GM20431 (cell line): ENCODE measurements around the gene TGM1.

Experiments used
- in situ Hi-C: fragments of 300-500 bp; cut with MseI, MboI; formaldehyde crosslinking; loops from one replicate; pipeline ENCODE4 v1.15.0; 2020; ENCODE audit warnings: low sequenced_read_pairs; ENCODE audit not compliant: unreplicated experiment

TGM1 gene

GRCh38 chr14:24262821-24263733 lies at the start of gene TGM1:
TSS of gene TGM1 (minus strand) at chr14:24263177. CDS start at chr14:24262352, 825 bp downstream.
- in situ Hi-C loops, result no loop called here

- in situ Hi-C loops, result no loop called here
Observed at GRCh38 chr14:24311837-24312615, 49.0 kb upstream of the TGM1 start.

GRCh38 chr14:24310646-24311604 lies 47.9 kb upstream of the TGM1 start, which contains the start of gene LTB4R:
TSS of gene LTB4R (plus strand) at chr14:24311502. CDS start at chr14:24315652, 4,150 bp downstream.
- in situ Hi-C loops, result no loop called here

- in situ Hi-C loops, result no loop called here
Observed at GRCh38 chr14:24310265-24310645, 47.3 kb upstream of the TGM1 start.

- in situ Hi-C loops, result no loop called here
Observed at GRCh38 chr14:24309538-24310264, 46.7 kb upstream of the TGM1 start, which contains the start of gene LTB4R2. TSS of gene LTB4R2 (plus strand) at chr14:24310140. CDS start at chr14:24310665, 525 bp downstream.

- in situ Hi-C loops, result no loop called here
Observed at GRCh38 chr14:24308342-24309124, 45.6 kb upstream of the TGM1 start.

- in situ Hi-C loops, result no loop called here
Observed at GRCh38 chr14:24307575-24308341, 44.8 kb upstream of the TGM1 start, which contains the start of gene CIDEB. TSS of gene CIDEB (minus strand) at chr14:24307977. CDS start at chr14:24307858, 119 bp downstream.

- in situ Hi-C loops, result no loop called here
Observed at GRCh38 chr14:24307156-24307574, 44.2 kb upstream of the TGM1 start.

GRCh38 chr14:24304019-24304387 lies 41.0 kb upstream of the TGM1 start:
- in situ Hi-C loops, result no loop called here

GRCh38 chr14:24300326-24300980 lies 37.5 kb upstream of the TGM1 start:
- in situ Hi-C loops, result no loop called here

- in situ Hi-C loops, result no loop called here
Observed at GRCh38 chr14:24299255-24300191, 36.5 kb upstream of the TGM1 start, which contains the start of the genes DHRS1 and NOP9. TSS of gene DHRS1 (minus strand) at chr14:24299780. CDS start at chr14:24299106, 674 bp downstream. TSS of gene NOP9 (plus strand) at chr14:24299850. CDS start at chr14:24299955, 105 bp downstream.

- in situ Hi-C loops, result no loop called here
Observed at GRCh38 chr14:24298892-24299254, 35.9 kb upstream of the TGM1 start.

- in situ Hi-C loops, result no loop called here
Observed at GRCh38 chr14:24297190-24297964, 34.4 kb upstream of the TGM1 start.

- in situ Hi-C loops, result no loop called here
Observed at GRCh38 chr14:24296341-24297157, 33.6 kb upstream of the TGM1 start.
